Smooth muscle cell (in vitro differentiated cells): ENCODE results near the gene RANBP1. TPM values are rescaled to one million over a fixed set of nuclear protein-coding genes. Genes with fewer than 3 reads are reported as not detected.

Experiments
- DNase-seq: peaks from one replicate; lab custom pipeline; 2025; ENCODE audit not compliant: unreplicated experiment; lab: John Stamatoyannopoulos, UW
- H2AFZ ChIP-seq: fragments of 200-600 bp; sonication (generic); 2 replicates; pipeline ENCODE4 v1.6.0; 2016; ENCODE audit warnings: antibody characterized with exemption, low read depth, mild to moderate bottlenecking
- H3F3A ChIP-seq: fragments of 200-600 bp; sonication (generic); 2 replicates; pipeline ENCODE4 v1.6.0; 2017; ENCODE audit warnings: antibody characterized with exemption, low read depth
- H3K27ac ChIP-seq: fragments of 200-600 bp; sonication (generic); 2 replicates; pipeline ENCODE4 v1.5.1; 2016; ENCODE audit warnings: low read depth, mild to moderate bottlenecking
- H3K27me3 ChIP-seq: fragments of 200-600 bp; sonication (generic); 2 replicates; pipeline ENCODE4 v1.6.1; 2016; ENCODE audit warnings: low read depth, mild to moderate bottlenecking
- H3K36me3 ChIP-seq: fragments of 200-600 bp; sonication (generic); 2 replicates; pipeline ENCODE4 v1.5.1; 2016; ENCODE audit warnings: low read depth
- H3K4me1 ChIP-seq: fragments of 200-600 bp; sonication (generic); 2 replicates; pipeline ENCODE4 v1.5.1; 2016; ENCODE audit warnings: low read depth
- H3K4me2 ChIP-seq: fragments of 200-600 bp; sonication (generic); 2 replicates; pipeline ENCODE4 v1.6.0; 2016; ENCODE audit warnings: mild to moderate bottlenecking
- H3K4me3 ChIP-seq: fragments of 200-600 bp; sonication (generic); 2 replicates; pipeline ENCODE4 v1.5.1; 2016; ENCODE audit warnings: mild to moderate bottlenecking
- H3K79me2 ChIP-seq: fragments of 200-600 bp; sonication (generic); 2 replicates; pipeline ENCODE4 v1.6.0; 2016; ENCODE audit warnings: low read depth, mild to moderate bottlenecking
- H3K9ac ChIP-seq: fragments of 200-600 bp; sonication (generic); 2 replicates; pipeline ENCODE4 v1.6.0; 2016; ENCODE audit warnings: low read depth
- H3K9me3 ChIP-seq: fragments of 200-600 bp; sonication (generic); replicated peaks from 2 replicates; pipeline ENCODE4 v1.5.1; 2016; ENCODE audit warnings: low read depth
- H4K20me1 ChIP-seq: fragments of 200-600 bp; sonication (generic); 2 replicates; pipeline ENCODE4 v1.6.0; 2016; ENCODE audit warnings: low read depth
- CTCF ChIP-seq: fragments of 200-600 bp; sonication (generic); IDR thresholded peaks from 2 replicates; pipeline ENCODE4 v1.5.1; 2017; ENCODE audit warnings: borderline replicate concordance, mild to moderate bottlenecking, antibody characterized with exemption; ENCODE audit not compliant: insufficient read depth, poor library complexity, severe bottlenecking
- WGBS: methylation state at CpG from one replicate; pipeline ENCODE4 v1.1.7; 2016; ENCODE audit warnings: low lambda C conversion rate; 5-methylcytosine and 5-hydroxymethylcytosine counted together
- polyA plus RNA-seq: library from polyadenylated mRNA; unstranded; fragments of >200 nt; fragmentation: Nextera tagmentation; extraction: Ambion mirVana; gene quantifications from 2 replicates; pipeline ENCODE4 v1.2.1, GENCODE V29; 2016
- total RNA-seq: library from RNA; depleted of rRNA; stranded (reverse); fragments of >200 nt; gene quantifications from 2 replicates; pipeline ENCODE4 v1.2.3, GENCODE V29; 2014

Gene RANBP1
- total and polyA plus RNA-seq, 2 experiments from 2014 or later: 235 to 331 TPM

DNA sequence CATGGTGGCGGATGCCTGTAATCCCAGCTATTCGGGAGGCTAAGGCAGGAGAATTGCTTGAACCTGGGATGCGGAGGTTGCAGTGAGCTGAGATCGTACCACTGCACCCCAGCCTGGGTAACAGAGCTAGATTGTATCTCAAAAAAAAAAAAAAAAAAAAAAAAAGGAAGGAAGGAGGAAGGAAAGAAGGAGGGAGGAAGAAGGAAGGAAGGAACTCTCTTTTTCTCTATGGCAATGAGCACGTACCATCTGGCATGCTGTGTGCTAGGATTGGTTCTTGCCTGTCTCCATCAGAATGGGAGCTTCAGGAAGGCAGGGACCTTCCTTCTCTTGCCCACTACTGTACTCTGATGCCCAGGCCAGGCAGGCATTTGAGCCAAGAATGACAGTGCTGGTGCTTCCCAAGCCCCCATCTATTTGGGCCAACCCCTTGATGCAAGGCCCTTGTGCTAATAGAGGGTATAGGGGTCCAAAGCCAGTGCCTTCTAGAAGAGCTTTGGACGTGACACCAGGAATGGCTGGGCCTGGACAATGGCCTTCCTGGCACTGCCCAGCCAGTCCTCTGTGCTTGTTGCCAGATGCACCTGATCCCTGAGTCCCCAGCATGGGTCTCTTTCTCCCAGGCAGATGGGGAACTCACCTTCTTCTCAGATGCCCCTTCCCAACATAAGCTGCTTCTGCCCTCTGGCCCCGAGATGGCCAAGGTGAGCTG is 46.4 kb upstream of the RANBP1 start:
- Histone ChIP-seq H3K36me3 (no peaks in the 10 kb centered on the region), H3K4me2 (no peak overlapping the region), H3K4me1 (no peaks in the 10 kb centered on the region), H3K9me3 (no peaks in the 10 kb centered on the region), H3F3A (no peaks in the 10 kb centered on the region), H3K27me3 (no peaks in the 10 kb centered on the region), H3K9ac (no peak overlapping the region), H3K27ac (no peak overlapping the region), H3K79me2 (no peaks in the 10 kb centered on the region), H3K4me3 (no peak overlapping the region), H2AFZ (no peak overlapping the region), H4K20me1 (no peaks in the 10 kb centered on the region)
- 97% methylated on average over 7 of the region's 7 CpGs for WGBS
- TF ChIP-seq CTCF: no peak
- no peak for DNase-seq

DNA sequence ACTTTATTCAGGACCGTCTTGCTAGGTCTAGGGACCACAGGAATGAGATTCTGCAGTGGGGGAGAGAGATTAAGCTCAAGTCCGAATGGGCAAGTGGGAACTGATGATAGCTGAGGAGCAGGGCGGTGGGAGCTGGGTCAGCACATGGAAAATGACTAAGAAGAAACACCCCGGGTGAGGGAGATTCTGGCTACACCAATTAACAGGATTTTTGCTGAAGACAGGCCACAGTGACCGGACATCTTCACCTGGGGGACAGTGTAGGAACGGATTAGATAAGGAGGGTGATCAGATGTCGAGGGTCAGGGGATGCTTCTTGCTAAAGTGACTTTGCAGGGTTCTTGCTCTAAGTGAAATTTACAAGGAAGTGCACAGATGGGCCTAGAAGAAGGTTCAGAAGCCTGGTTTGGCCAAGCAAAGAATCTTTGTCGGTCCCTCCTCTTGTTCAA is 44.4 kb upstream of the RANBP1 start:
- no peak overlapping the region for H3K4me3 ChIP-seq
- no peaks in the 10 kb centered on the region for H3K79me2 ChIP-seq
- H3K4me1 ChIP-seq: no peaks in the 10 kb centered on the region
- TF ChIP-seq CTCF: no peak
- DNase-seq: no peak
- H3K27me3 ChIP-seq: no peaks in the 10 kb centered on the region
- 94% methylated on average over 8 of the region's 8 CpGs for WGBS
- H3K36me3 ChIP-seq: no peaks in the 10 kb centered on the region
- no peak overlapping the region for H2AFZ ChIP-seq
- no peak overlapping the region for H3K4me2 ChIP-seq
- H3K9ac ChIP-seq: no peak overlapping the region
- no peaks in the 10 kb centered on the region for H3K9me3 ChIP-seq
- H3K27ac ChIP-seq: no peak overlapping the region
- no peaks in the 10 kb centered on the region for H3F3A ChIP-seq
- no peaks in the 10 kb centered on the region for H4K20me1 ChIP-seq

GRCh38 chr22:20076627-20077172 is 39.2 kb upstream of the RANBP1 start:
- WGBS: 86% methylated on average over 6 of the region's 6 CpGs
- Histone ChIP-seq H3K9ac (no peak overlapping the region), H3K27me3 (no peaks in the 10 kb centered on the region), H4K20me1 (peaks cover 8% of the 10 kb centered on the region), H3K79me2 (peaks cover 13% of the 10 kb centered on the region), H3K4me3 (no peak overlapping the region), H3K4me2 (no peak overlapping the region), H2AFZ (no peak overlapping the region), H3K9me3 (no peaks in the 10 kb centered on the region), H3K36me3 (no peaks in the 10 kb centered on the region), H3K27ac (no peak overlapping the region), H3F3A (peaks cover 5% of the 10 kb centered on the region), H3K4me1 (peaks cover 5% of the 10 kb centered on the region)
- DNase-seq: no peak
- TF ChIP-seq CTCF: no peak
